ENCODE measurements around the gene SLC35F1.

DNA sequence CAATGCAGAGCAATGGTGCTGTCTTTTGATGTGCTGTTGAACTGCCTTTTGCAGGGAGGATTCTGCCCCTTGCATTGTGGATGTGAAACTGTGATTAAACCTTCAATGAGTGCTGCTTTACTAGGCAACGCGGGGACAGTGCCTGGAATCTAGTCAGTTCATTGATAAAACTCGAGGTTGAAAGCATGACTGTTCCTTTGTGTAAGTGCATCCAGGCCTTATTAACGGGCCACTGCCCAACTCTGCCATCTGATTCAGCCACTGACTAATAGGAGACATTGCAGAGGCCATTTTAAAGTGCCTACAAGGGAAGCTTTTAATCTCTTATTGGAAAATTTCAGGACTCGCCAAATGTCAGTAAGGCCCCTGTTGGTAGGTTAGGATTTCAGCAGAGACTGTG lies 49.3 kb downstream of the SLC35F1 start:
- TF ChIP-seq, protein P1, sequence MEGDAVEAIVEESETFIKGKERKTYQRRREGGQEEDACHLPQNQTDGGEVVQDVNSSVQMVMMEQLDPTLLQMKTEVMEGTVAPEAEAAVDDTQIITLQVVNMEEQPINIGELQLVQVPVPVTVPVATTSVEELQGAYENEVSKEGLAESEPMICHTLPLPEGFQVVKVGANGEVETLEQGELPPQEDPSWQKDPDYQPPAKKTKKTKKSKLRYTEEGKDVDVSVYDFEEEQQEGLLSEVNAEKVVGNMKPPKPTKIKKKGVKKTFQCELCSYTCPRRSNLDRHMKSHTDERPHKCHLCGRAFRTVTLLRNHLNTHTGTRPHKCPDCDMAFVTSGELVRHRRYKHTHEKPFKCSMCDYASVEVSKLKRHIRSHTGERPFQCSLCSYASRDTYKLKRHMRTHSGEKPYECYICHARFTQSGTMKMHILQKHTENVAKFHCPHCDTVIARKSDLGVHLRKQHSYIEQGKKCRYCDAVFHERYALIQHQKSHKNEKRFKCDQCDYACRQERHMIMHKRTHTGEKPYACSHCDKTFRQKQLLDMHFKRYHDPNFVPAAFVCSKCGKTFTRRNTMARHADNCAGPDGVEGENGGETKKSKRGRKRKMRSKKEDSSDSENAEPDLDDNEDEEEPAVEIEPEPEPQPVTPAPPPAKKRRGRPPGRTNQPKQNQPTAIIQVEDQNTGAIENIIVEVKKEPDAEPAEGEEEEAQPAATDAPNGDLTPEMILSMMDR (conservative IDR thresholded peaks at IDR 0.05): no peak
- TF ChIP-seq EZH2 (IDR thresholded peaks at IDR 0.05; ENCODE audit: low read depth): no peak

All from PC-9 (cell line).